ACHN (cell line): ENCODE results near the gene SUSD6.
"Not testable (repeated sequence)": the region's sequence is repeated elsewhere in the genome, so short reads cannot be mapped to it uniquely, and the experiment has no call there.

ENCODE experiments used
- DNase-seq: peaks from one replicate; pipeline ENCODE4 v3.0.0-alpha.2; 2015
- in situ Hi-C: cut with HindIII; loops from 2 replicates; pipeline ENCODE4 v1.10.0; 2017; ENCODE audit warnings: low sequenced_read_pairs, low pct_ligation_motif_present, low pct_unique_long_range_greater_than_20kb

Gene SUSD6

DNA sequence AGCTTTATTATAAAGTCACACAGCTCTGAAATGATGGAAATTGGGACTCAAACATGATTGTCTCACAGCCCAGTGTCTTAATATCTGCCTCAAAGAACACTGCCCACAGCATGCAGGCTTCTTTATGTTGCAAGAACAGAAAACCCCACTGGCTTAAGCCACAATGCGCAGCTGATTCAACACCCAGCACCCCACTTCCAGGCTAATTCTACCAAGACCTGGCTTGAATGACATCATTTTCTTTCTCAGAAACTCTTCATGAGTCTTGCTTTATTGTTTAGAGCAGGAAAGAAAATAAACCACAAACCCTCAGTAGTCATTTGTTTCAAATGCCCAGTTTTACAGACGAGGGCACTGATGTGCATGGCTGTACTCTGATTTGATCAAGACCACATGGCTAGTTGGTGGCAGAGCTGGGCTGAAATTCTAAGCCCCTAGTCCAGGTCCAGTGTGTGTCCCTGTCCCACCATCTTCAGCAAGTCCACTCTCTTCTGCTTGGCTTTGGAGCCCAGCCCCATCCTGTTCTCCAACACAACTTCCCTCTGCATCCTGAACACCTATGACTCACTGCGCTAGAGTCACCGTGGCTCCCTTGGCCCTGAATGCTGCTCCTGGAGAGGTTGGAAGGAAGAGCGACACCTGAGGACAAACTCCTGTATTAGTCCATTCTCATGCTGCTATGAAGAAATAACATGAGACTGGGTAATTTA lies 105.2 kb downstream of the SUSD6 start:
- DNase-seq = no peak
- in situ Hi-C loops = no loop called here

DNA sequence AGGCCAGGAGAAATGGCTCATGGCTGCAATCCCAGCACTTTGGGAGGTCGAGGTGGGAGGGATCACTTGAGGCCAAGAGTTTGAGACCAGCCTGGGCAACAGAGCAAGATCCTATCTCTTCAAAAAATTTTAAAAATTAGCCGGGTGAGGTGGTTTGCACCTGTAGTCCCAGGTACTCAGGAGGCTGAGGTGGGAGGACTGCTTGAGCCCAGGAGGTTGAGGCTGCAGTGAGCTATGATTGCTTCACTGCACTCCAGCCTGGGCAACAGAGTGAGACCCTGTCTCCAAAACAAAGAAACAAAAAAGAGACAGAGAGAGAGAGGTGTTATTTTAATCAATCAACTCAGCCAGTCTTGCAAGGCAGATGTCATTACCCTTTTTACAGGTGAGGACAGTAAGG lies 107.2 kb downstream of the SUSD6 start:
- in situ Hi-C loops = not testable (repeated sequence)

DNA sequence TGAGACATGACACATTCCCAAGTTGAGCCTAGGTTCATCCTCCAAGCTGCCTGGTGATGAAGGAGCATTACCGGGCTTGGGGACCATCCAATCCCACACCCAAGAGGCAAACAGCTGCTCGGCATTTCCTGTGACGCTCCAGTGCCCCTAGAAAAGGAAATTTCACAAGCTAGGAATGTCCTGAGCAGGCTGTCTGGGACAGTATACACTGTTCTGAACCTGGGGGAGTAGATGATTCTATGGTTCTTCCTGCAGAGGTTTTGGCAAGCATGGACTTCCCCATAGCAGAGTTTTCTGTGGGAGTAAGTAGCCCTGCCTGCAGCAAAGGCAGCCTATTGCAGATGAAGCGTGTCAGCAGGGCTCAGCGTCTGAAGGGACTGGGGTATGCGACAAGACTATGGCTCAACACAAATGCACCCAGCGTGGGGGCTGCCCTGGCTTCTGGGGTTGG lies 108.1 kb downstream of the SUSD6 start:
- peak; percentile 10 for DNase-seq
- in situ Hi-C loops = no loop called here

More for the DNA sequence above, 107.2 kb downstream of the SUSD6 start:
- not testable (repeated sequence) for DNase-seq

DNA sequence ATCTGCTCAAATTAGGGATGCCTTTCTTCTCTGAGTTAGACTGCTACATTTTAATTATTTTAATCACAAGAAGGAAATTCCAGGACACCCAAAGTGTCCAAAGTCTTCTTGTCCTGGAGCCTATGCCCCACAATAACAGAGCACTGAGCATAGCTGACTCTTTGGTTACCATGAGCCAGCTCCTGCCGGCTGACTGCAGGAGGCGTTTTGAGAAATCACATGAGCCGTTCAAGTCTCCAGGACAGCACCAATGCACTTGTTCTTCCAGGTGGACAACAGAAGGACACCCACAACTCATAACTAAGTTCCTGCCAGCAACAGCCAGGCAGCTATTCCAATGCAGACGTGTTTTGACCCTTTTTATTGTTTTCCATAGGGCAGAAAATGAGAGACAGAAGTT lies 109.5 kb downstream of the SUSD6 start:
- in situ Hi-C loops = no loop called here

DNA sequence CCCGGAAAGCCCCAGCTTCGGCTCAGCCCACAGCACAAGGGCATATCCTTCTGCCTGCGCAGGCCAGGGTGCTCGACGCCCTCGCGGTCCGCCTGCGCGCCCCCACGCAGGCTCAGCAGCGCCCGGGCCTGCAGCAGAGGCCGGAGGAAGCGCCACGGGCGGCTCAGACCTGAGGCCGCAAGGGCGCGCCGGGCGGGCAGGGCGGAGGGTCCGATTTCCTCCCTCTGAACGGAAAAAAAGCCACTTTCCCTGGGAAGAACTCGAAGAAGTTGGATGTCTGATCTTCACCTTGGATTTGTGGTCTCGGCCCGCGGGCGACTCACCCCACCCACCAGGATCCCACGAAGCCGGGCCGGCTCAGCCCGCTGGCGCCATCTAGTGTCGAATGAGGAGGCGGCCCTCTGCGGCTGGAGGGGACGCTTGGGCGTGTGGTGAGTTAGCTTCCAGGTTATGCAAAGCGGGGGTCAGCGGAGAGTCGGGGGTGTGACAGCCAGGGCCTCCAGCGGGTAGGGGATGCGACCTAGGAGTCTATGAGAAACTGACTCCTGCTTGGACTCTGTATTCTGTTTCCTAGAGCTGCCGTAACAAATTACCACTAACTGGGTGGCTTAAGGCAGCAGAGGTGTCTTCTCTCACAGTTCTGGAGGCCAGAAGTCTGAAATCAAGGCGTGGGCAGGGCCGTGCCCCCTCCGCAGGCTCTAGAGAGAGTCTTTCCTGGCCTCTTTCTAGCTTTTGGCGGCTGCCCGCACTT lies 115.5 kb downstream of the SUSD6 start:
- in situ Hi-C loops = no loop called here

More for the DNA sequence above, 109.5 kb downstream of the SUSD6 start:
- no peak for DNase-seq

DNA sequence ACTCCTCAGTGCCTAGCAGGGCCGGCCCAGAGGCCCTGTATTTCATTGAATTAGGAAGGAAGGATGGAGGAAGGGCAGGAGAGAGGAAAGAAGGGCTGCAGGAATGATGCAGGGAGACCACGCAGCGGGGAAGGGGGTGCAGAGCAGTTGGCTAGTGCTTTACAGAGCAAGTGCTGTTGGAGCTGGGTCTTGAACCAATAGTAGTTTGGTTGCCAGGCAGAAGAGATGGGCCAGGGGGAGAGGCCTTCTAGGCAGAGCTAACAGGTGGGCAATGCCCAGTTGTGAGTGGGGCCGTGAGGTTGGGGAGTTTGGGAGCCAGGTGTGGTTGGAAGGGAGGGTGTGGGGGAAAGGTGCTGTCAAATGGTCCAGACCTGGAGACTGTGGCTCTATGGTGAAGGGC lies 116.5 kb downstream of the SUSD6 start:
- in situ Hi-C loops = no loop called here
- no peak for DNase-seq

More for the DNA sequence above, 115.5 kb downstream of the SUSD6 start:
- peak; percentile 57 for DNase-seq

DNA sequence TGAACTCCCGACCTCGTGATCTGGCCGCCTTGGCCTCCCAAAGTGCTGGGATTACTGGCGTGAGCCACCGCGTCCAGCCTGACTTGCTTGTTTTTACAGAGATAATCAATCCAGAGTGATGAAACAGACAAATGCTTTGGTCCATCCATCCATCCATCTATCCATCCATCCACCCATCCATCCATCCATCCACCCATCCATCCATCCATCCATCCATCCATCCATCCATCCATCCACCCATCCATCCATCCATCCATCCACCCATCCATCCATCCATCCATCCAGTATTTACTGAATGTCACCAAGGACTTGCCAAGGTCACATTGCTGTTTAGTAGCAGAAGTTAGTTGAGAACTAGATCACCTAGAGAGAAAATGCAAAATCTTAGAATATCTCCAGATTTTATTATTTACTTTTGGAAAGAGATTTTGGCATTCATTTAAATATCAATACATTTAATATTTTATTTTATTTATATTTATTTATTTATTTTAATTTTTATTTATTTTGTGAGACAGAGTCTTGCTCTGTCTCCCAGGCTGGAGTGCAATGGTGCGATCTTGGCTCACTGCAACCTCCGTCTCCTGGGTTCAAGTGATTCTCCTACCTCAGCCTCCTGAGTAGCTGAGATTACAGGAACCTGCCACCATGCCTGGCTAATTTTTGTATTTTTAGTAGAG lies 120.7 kb downstream of the SUSD6 start:
- in situ Hi-C loops, DNase-seq: not testable (repeated sequence)

DNA sequence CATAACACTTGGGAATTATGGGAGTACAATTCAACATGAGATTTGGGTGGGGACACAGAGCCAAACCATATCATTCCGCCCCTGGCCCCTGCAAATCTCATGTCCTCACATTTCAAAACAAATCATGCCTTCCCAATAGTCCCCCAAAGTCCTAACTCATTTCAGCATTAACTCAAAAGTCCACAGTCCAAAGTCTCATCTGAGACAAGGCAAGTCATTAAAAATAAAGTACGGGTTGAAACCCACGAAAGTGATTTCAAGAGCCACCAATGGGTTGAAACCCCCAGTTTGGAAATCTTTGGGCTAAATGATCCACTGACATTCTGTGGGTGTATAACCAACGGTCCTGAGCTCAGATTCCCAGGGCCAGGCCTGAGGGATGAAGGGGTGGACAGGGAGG lies 125.0 kb downstream of the SUSD6 start:
- in situ Hi-C loops, DNase-seq: not testable (repeated sequence)

DNA sequence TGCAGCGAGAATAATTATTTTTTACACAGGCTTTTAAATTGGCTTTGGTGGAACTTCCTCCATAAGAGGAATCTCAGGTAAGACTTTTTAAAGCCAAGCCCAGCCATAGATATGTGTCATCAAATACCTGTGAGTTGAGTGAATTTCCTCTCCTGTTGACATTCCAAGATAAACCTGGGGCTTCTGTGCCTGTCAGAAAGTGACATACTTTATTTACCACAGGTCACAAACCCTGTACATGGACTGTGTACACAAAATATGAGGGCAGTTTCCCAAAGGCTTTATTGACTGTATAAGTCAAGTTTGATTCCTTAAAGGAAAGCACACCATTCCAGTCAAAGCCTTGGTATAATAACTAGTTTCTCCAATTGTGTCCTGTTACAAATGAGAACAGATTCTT lies 129.7 kb downstream of the SUSD6 start:
- DNase-seq = no peak
- in situ Hi-C loops = no loop called here

DNA sequence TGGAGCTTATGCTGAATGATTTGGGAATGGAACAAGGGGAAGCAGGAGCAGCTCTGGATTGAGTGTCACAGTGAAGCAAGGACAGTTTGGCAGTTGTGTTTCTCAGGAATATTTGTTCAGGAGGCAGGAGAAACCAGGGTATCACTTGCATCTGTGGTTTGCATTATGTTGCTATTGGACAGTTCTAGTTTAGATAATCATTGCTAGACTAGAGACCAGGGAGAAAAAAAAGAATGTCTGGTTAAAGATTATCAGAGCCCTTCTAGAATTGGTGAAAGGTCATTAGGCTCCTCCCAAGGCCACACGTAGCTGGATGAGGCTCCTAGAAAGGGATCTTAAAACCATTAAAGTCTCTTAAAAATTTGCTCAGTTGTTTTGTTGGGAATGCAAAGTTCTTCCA lies 138.6 kb downstream of the SUSD6 start:
- peak; percentile 70 for DNase-seq

DNA sequence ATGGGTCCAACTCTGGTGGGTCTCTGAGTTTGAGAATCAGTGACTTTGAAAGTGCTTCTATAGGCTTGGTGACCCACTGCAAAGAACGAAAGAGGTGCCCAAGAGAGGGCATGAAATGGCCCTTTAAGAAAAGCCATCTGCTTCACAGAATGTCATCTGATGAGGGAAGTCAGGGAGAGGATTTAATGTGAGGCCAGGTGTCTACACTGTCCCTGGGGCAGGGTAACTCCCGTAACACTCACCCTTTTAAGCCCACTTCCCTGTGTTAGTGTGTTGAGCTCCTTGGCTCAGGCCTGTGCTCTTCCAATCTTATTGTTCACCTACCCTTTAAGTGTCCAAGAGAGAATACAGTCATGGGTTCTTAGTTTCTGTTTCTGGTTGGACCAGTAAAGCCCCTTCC lies 139.1 kb downstream of the SUSD6 start:
- in situ Hi-C loops = no loop called here
- no peak for DNase-seq

More for the DNA sequence above, 138.6 kb downstream of the SUSD6 start:
- in situ Hi-C loops = no loop called here

DNA sequence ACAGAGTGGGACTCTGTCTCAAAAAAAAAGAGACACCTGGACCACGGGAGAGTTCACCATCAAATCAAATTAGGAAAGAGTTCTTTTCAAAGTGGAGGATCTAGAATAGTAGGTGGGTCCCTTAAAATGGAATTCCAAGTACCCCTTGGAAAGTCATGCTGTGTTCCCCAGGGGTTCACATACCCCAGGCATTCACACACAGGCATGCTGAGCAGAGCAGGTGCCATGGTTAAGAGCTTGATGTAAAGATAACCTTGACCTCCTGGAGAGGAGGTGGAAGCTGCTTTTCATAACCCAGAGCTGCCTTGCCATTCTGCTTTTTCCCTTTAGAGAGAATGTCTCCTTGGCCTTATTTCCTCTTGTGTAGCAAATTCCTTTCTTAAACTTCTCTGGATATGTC lies 141.4 kb downstream of the SUSD6 start:
- no peak for DNase-seq
- in situ Hi-C loops = no loop called here

DNA sequence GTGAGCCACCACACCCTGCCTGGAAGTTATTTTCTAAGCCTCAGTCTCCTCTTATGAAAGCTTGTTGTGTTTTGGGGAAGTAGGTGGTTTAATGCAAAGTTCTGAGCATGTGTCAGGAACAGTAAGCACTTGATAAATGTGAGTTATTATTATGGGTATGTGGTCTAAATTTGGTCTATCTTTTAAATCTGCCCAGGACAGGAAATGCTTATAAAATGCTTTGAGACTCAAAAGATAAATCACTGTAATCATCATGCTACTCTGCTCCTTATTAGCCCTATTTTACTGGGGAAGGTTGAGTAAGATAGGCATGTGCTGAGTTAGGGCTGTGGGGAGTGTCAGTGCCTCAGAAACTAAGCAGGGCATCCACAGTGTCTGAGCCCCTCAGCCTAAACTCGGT lies 142.5 kb downstream of the SUSD6 start:
- no peak for DNase-seq
- in situ Hi-C loops = no loop called here

DNA sequence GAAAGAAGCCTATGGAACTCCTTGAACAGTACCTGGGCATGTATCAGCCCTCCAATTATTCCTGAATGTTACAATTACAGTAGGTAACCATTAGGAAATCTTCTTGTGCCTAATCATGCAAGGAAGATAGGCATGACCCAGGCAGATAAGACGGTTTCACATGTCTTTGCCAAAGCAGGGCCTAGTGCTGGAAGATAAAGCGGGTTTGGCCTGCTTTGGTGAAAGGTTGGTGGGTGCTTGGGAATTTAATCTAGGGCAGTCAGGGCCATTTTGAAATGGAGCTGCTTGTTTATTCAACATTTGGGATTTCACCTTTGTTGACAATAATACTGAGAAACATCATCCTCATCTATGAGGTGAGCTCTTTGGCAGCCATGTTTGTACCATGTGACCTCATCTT lies 143.1 kb downstream of the SUSD6 start:
- in situ Hi-C loops = no loop called here
- no peak for DNase-seq

DNA sequence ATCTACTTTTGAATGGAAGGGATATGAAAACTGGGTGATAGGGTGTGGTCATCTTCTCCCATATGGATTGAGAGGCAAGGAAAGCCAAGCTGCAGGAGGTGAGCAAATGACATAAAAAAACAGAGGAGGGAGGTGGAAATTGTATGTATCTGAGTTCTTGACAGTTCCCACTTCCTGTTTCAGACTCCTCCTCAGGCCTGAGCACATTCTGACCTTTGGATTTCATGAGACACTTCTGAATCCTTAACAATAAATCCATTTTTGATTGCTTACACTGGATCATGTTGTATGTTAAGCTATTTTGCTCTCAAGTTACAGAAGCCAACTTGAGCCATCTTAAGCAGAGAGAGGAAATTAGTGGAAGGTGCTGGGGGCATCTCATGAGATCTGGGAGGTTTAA lies 143.9 kb downstream of the SUSD6 start:
- in situ Hi-C loops = no loop called here
- DNase-seq = no peak

DNA sequence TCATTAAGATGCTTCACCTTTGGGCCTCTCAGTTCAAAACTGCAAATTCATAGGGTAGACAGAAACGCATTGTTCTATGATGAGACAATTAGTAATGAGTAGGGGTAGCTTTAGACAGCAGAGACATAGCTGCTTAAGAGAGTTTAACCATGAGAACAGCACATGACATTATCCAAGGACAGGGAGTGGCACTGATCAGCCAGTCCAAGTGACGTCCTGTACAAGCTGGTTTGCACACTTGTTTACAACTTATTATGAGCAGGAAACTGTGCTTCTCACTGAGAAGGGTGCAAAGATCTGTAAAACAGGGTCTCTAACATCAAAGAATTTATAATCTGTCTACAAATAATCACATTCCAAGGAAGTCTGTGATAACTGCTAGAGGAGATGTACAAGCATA lies 144.4 kb downstream of the SUSD6 start:
- no peak for DNase-seq
- in situ Hi-C loops = no loop called here

DNA sequence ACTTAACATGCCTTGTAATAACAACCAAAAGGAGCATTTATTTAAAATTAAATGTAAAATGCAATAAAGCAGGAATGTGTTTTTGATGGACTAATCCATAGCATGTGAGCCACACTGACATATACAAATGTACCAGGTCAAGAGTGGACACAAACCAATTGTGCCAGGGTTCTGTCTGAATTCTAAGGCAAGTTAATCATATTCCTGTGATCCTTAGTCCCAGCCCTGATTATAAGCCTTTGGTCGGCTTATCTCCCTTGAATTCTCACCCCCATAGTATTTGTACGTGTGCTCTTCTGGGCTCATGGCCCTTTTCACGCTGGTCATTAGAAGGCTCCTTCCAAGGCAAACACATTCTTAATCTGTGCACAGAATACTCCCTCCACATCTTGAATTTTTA lies 144.9 kb downstream of the SUSD6 start:
- in situ Hi-C loops = no loop called here
- DNase-seq = no peak

DNA sequence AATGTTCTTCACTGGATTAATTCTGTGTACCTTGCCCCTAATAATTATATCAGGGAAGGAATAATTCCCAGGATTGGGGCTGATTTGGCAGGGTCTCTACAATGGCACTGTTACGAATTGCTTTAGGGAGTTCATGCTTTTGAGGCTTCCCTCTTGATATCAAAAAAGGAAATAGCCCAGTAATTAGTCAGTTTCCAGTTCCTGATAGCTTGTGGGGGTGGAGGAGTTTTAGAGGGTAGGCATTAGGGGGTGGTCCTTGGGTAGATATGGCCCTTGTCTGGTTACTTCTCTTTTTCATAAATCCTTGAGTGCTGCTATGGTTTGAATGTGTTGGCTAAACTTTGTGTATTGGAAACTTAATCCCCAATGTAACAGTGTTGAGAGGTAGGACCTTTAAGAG lies 149.4 kb downstream of the SUSD6 start:
- DNase-seq = no peak
- in situ Hi-C loops = no loop called here

DNA sequence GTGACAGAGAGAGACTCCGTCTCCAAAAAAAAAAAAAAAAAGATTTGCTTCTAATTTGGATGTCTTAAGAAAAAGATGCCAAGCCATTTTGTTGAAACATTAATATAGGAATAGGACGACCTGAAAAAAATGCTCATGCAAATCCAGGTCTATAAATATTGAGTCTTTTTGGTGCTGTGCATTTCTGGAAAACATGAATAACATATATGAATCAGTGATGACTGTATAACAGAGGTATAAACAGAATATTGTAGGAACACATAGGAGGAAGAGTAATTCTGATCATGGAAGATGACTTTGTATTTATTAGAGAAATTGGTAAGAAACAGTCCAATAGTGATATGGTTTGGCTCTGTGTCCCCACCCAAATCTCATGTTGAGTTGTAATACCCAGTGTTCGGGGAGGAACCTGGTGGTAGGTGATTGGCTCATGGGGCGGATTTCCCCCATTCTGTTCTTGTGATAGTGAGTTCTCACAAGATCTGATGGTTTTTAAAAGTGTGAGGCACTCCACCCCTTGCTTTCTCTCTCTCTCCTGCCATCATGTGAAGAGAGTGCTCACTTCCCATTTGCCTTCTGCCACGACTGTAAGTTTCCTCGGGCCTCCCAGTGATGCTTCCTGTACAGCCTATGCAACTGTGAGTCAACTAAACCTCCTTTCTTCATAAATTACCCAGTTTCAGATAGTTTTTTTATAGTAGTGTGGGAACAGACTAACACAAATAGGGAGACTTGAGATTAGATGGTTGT lies 152.5 kb downstream of the SUSD6 start:
- in situ Hi-C loops = no loop called here
- DNase-seq = no peak
